GM20000 (cell line): ENCODE data around the gene ANKS1B.

Source experiments
- DNase-seq: peaks from one replicate; pipeline ENCODE4 v3.0.0; 2012; ENCODE audit warnings: low spot score
- TF ChIP-seq, protein P1 (sequence below): IDR thresholded peaks from 2 replicates; pipeline ENCODE4 v1.5.1; 2012; ENCODE audit warnings: mild to moderate bottlenecking, control low read depth; ENCODE audit errors: extremely low read depth, missing control alignments

Gene ANKS1B

DNA sequence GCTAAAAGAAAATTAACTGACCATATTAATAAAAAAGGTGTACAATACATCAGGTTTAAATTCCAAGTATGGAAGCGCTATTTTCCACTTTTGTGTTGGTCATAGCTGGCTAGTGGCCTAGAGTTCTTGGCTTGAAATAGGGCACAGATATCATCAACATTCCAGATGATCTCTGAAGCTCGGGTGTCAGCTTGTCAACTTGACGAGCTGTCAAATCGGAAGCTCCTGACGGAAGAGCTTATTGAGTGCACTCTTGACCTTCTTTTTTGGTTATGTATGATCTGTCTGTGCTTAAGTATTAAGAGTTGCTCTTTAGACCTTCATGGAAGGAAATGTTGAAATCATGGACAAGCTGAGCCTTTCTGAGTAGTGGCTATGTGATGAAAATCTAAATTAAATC is 1161.7 kb downstream of the ANKS1B start:
- no peak for DNase-seq
- TF ChIP-seq, protein P1, sequence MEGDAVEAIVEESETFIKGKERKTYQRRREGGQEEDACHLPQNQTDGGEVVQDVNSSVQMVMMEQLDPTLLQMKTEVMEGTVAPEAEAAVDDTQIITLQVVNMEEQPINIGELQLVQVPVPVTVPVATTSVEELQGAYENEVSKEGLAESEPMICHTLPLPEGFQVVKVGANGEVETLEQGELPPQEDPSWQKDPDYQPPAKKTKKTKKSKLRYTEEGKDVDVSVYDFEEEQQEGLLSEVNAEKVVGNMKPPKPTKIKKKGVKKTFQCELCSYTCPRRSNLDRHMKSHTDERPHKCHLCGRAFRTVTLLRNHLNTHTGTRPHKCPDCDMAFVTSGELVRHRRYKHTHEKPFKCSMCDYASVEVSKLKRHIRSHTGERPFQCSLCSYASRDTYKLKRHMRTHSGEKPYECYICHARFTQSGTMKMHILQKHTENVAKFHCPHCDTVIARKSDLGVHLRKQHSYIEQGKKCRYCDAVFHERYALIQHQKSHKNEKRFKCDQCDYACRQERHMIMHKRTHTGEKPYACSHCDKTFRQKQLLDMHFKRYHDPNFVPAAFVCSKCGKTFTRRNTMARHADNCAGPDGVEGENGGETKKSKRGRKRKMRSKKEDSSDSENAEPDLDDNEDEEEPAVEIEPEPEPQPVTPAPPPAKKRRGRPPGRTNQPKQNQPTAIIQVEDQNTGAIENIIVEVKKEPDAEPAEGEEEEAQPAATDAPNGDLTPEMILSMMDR = no peak

DNA sequence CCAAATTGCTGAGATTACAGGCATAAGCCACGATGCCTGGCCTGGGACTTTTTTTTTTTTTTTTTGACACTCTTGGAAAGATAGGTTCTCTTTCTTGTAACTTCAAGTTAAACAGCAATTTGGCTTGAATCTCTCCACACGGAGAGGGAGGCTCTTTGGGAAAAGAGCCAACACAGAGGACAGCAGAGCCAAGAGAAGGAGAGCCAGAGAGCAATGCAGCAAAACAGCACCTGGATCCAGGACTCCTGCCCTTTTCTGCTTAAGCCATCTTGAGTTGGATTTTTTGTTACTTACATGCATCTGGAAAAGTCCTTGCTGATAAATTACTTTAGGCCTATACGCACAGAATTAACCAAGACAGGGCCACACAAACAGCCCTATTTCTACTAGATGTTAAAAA is 1162.9 kb downstream of the ANKS1B start:
- DNase-seq = no peak
- TF ChIP-seq, protein P1 = no peak

DNA sequence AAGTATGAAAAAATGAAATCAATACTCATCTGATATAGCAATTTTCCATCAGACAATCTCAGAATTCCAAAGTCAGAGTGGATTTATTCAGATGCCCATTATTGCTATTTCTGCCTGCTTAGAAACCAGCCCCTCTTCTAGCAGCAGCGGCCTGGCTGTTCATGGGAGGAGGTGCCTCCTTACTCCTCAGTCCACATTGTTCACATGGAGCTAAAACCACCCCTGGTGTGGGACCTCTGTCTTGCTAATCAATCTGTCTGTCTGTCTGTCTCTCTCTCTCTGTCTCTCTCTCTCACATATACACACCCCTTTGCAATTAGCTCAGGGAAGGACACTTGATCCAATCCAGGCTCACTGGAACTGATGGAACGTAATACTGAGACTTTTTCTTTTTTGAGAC is 1163.5 kb downstream of the ANKS1B start:
- TF ChIP-seq, protein P1 = no peak
- no peak for DNase-seq

DNA sequence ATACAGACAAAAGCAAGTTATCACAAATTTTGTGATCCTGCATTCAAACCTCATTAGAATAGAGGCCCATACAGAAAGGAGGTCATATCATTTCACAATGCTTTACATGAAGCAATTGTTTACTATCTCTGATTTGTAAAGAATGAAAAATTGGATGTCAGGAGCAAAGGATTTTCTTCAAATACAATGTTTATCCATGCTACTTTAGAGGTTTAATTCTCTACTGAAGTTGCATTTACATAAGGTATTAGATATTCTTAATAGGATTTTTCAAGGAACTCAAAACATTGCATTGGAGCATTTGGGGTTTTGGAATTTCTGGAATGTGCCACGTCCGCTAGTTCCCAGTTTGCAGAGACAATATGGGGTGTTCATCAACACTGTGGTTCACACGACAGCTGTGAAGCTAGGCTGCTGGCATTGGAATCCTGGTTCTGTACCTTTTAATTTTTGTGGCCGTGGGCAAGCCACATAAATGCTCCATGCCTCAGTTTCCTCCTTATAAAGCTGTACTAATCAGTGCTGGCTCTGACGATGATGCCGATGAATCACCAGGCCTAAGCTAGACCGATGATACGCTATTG is 1164.8 kb downstream of the ANKS1B start:
- TF ChIP-seq, protein P1 = no peak
- no peak for DNase-seq

DNA sequence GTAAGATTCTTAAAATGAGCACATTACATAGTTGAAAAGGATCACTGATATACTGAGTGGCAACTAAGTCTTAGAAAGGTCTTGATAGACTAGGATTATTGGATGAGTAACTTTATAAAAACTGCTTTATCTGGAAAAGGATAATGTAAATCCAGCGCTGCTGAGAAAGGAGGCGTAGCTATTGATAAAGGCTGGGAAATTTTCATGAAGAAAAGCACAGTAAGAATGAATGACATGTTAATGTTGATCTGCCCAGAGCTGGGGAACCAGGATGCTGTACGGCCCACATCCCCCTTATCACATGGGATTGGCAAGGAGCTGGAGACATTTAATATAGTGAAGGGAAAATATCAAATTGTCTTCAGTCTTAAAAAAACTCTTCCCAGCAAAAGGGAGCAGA is 1165.7 kb downstream of the ANKS1B start:
- no peak for DNase-seq

DNA sequence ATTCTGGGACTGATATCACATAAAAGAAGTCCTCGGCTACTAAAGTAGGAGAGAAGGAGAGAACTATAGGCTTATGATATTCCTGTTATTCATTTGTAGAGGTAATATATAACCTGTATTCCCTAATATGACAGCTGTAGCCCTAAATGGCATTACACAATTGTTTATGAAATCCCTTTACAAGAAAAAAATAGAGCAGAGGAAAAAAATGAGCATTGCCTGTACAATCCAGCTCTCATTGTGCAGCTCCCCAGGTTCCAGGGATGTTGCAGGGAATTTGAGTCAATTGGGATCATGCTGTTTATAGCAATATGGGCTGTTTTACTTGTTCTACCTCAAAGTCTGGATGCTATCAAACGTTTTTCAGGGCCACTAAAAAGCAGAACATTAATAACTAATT is 1166.5 kb downstream of the ANKS1B start:
- no peak for DNase-seq
- TF ChIP-seq, protein P1 = no peak

More for the DNA sequence above, 1165.7 kb downstream of the ANKS1B start:
- TF ChIP-seq, protein P1 = no peak

DNA sequence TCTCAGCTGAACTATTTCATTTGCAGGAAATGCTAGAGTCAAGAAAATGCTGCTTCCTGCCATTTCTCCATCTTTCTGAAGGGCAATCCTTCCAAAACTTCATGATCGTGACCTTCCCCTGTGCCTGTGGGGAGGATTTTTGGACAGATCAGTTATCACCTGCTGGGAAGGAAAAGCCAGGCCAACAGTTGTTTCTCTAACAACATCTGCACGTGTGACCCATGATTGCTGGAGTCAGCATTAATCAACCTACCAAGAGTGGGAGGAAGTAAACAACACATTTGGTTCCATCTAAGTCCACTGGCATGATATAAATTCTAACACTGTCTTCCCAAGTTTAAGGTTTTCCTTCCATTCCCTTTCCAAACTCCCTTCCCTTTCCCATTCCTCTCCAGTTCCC is 1167.0 kb downstream of the ANKS1B start:
- TF ChIP-seq, protein P1 = no peak
- DNase-seq = no peak

DNA sequence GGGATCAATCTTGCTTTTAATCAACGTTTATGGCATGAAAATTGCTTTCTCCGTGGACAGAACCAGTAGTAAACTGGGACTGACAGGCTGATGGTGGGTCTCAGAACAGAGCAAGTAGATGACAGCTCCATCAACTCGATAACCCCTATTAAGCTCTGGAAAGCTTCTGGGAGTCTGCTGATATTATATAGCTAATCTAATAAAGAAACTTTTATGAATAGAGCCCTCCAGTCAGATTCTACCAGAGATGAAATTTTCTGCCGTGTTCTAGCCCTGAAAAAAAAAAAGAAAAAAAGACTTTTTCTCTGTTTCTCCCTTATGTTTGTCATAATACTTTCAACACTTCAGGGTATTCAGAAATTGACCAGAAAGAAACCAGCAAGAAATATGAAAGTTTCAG is 1168.0 kb downstream of the ANKS1B start:
- TF ChIP-seq, protein P1 = no peak
- no peak for DNase-seq
